COLO668 (cell line): ENCODE measurements around the gene TOP2A.
A peak's percentile ranks its signal among the peaks of the same experiment; 100 is the strongest.

Experiments used
- DNase-seq: peaks from one replicate; lab custom pipeline; 2025; ENCODE audit not compliant: unreplicated experiment; lab: John Stamatoyannopoulos, UW

The TOP2A gene

DNA sequence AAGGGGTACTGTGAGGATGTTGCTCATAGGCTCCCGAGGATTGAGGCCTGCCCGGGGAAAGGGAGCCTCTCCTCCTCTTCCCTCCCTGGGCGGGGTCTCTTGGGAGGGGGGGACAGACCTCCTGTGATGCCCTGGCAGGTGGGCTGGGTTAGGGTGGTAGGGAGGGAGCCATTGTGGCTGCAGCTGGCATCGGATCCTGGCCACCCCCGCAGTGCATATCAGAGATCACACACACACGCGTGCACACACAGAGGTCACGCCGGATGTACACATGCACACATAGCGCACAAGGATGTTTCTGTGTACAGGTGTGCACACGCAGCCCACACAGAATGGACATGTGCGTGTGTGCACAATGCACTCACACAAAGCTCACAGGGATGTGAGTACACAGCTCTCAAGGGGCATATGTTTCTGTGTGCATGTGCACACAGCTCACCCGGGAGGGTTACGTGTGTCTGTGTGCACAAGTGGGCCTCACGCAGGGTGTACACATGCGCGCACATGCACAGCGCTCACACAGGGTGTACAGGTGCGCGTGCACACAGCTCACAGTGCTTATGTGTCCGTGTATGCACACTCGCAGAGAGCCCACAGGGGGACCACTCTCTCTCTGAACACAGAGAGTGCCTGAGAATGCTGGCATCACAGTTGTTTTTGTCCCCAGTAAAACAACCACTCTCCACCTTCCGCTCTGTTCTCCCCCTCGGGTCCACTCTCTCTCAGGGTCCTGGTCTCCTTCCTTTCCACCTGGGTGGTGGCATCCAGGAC lies 55.6 kb downstream of the TOP2A start:
- no peak for DNase-seq

DNA sequence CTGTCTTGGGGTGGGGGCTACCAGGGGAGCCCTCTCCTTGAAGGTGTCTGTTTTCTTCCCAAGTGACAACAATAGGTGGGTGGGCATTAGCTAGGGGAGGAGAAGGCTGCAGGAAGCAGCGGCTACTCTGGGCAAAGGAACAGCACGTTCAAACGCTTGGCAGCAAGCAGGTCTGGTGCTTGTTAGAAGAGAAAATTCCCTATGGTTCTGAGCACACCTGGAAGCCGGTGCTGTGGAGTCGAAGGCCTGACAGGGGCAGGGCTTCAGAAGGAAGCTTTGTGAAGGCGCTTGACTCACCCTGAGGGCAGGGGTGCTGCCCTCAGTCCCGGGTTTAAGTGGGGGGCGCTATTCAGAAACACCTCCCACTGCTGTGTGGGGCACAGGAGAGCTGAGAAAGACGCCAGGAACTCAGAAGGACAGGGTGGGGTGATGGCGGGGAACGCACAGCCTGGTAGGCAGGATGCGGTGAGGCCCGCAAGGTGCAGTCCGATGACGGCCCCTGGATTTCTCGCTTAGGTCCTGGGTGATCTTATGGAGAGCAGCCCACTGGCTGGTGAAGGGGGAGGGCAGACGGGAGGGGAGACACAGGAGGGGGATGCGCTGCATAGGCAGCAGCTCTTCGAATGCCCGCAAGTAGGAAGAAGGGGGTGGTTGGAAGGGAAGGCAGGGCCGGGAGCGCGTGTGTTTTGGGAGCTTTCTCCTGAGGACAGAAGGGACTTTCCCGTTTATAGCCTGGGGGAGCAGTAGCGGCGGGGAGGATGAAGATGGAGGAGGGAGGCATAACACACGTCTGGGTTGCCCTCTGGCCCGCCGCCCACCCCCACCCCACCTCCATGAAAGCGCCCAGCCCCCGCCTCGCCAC lies 56.4 kb downstream of the TOP2A start:
- DNase-seq, result no peak

DNA sequence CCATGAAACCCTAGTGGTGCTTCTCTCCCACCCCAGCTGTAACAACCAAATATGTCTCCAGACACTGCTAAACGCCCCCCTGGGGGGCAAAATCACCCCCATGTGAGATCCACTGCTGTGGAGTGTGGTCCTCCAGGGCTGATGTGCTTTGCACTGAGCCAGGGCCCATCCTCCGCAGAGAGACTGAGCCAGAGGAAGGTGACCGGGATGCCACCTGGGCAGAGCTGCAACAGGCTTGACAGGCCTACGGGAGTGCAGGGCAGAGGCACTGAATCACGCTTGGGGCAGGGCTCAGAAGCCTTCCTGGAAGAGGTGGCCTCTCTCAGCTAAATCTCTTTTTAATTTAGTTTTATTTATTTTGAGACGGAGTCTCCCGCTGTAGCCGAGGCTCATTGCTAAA lies 57.6 kb downstream of the TOP2A start:
- DNase-seq, result no peak

DNA sequence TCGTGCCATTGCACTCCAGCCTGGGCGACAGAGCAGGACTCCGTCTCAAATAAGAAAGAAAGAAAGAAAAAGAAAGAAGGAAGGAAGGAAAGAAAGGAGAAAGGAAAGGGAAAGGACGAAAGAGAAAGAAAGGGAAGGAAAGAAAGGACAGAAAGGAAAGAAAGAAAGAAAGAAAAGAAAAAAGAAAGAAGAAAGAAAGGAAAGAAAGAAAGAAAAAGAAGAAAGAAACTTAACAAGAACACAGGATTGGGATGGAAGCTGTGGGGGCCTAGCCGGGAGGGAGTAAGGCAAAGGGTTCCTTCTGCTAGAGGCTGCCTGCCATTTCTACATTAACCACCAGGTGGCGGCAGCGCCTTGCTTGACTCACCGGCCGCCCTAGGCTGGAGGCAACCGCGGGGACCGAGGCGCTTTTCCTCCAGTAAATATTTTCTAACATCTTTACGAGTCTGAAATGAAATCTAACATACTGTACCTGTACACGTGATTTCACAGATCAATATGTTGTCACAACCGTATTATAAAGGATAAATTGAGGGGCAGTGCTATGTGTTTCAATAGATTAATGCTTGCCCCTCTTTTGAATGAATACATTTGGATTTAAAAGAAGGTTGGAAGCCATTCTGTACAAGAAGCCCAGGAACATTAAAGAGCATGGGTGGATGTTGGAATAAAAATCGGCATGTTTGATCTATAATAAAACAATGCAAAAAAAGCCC lies 59.2 kb downstream of the TOP2A start:
- peak; percentile 78 for DNase-seq

DNA sequence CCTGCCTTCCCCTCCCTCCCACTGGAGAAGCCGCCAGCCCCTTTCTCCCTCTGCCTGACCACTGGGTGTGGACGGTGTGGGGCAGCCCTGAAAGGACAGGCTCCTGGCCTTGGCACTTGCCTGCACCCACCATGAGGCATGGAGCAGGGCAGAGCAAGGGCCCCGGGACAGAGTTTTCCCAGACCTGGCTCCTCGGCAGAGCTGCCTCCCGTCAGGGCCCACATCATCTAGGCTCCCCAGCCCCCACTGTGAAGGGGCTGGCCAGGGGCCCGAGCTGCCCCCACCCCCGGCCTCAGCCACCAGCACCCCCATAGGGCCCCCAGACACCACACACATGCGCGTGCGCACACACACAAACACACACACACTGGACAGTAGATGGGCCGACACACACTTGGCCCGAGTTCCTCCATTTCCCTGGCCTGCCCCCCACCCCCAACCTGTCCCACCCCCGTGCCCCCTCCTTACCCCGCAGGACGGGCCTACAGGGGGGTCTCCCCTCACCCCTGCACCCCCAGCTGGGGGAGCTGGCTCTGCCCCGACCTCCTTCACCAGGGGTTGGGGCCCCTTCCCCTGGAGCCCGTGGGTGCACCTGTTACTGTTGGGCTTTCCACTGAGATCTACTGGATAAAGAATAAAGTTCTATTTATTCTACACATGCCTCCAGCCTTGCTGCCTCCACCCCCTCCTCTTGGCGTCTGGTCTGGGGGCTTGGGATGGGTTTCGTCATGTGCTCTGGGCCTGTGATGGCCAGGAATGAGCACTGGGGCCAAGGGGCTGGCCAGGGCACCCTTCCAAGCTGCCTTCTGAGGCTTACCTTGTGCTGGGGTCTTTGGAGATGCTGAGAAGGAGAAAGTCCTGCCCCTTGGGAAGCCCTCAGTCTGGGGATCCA lies 60.5 kb downstream of the TOP2A start:
- no peak for DNase-seq

DNA sequence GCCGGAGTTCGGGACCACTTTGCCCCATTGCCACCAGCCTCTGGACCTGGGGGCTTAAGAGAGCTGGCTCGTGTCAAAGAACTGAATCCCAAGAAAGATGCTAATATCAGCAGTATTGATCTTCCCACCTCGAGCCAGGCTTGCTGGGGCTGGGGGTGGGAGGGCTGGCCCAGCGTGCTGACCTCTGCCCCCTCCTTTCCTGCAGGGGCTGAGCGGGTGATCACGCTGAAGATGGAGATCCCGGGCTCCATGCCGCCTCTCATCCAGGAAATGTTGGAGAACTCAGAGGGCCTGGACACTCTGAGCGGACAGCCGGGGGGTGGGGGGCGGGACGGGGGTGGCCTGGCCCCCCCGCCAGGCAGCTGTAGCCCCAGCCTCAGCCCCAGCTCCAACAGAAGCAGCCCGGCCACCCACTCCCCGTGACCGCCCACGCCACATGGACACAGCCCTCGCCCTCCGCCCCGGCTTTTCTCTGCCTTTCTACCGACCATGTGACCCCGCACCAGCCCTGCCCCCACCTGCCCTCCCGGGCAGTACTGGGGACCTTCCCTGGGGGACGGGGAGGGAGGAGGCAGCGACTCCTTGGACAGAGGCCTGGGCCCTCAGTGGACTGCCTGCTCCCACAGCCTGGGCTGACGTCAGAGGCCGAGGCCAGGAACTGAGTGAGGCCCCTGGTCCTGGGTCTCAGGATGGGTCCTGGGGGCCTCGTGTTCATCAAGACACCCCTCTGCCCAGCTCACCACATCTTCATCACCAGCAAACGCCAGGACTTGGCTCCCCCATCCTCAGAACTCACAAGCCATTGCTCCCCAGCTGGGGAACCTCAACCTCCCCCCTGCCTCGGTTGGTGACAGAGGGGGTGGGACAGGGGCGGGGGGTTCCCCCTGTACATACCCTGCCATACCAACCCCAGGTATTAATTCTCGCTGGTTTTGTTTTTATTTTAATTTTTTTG lies 61.6 kb downstream of the TOP2A start:
- no peak for DNase-seq

DNA sequence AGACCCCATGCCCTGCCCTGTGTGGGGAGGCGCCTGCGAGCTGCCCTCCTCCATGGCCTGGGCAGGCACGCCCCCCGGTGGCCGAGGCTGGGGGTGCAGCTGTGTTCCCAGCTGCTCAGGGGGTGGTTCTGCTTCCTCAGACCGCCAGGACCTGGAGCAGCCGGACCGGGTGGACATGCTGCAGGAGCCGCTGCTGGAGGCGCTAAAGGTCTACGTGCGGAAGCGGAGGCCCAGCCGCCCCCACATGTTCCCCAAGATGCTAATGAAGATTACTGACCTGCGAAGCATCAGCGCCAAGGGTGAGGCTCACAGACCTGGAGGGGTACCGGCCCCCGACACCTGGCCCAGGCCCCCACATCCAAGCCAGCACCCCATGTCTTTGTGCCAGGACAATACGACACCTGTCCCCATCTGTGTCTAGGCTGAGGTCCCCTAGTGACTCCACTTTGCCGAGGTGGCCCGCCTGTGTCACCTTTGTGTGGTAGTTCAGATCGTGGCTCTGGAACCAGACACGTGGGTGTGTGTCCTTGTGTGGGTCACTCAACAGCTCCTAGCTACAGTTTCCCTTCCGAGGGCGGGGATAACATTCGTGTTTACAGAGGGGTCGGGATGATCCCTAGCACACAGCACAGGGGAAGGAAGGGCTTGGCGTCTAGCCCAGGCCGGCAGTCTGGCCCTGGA lies 62.4 kb downstream of the TOP2A start:
- DNase-seq, result peak; percentile 39

DNA sequence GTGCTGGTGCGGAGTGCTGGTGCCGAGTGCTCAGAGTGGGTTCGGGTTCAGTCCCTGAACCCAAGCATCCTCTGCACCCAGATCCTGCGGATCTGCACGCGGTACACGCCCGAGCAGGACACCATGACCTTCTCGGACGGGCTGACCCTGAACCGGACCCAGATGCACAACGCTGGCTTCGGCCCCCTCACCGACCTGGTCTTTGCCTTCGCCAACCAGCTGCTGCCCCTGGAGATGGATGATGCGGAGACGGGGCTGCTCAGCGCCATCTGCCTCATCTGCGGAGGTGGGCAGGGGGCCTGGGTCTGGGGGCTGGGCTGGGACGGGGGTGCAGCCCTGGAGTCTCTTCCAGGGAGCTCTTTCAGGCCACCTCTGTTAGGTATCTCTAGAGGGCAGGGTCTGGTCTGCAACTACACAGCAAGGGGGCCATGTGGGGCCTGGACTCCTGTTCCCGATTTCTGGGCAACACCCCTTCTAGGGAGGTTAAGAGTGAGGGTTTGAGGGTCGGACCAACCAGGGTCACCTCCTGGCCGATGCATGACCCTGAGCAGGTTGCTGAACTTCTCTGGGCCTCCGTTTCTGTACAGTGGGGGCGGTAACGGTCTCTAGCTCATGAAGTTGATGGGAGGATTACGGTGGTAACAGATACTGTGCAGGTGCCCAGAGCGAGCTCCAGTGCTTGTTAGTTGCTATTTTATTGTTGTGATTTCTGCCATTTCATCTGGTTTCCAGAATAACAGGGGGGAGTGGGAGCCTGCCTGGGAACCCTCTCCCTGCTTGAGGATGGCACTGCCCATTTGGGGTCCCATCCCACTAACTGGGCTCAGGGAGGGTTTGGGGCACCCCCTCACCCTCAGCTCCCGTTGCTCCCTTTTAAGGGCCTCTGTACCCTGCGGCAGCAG lies 63.2 kb downstream of the TOP2A start:
- DNase-seq, result no peak

DNA sequence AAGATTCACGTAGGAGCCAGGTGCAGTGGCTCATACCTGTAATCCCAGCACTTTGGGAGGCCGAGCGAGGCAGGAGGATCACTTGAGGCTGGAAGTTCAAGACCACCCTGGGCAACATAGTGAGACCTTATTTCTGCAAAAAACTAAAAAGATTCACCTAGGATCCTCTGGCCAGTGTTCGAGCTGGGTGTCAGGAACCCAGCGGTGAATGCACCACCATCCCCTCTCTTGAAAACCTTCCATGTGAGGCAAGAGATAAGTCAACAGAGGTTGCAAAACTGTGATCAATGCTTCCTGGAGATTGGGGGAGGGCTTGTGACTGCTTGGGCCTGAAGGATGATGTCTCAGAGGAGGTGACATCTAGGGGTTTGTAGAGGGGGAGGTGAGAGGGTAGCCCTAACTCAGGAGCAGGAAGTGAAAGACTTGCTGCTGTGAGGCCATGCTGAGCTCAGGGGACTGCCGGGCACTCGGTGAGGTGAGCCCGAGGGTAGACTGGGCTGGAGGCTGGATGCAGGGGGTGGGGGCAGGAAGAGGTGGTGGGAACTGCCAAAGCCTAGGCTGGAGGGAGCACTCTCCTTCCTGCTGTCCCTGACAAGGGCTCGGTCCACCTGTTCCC lies 64.8 kb downstream of the TOP2A start:
- DNase-seq, result no peak

DNA sequence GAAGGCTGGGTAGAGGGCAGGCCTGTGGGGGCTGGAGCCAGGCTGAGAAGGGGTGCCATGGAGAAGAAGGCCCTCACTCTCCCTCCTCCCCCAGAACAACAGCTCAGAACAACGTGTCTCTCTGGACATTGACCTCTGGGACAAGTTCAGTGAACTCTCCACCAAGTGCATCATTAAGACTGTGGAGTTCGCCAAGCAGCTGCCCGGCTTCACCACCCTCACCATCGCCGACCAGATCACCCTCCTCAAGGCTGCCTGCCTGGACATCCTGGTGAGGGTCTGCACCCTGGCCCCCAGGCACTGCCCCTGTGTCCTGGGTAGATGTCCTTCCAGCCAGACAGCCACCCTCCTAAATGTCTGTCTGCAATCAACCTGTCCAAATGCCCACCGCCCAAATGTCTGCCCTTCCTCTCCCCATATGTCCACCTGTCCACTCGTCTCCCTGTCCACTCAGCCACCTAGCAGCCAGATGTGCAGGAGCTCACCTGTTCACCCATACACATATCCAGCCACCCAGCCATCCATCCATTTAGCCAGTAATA lies 65.4 kb downstream of the TOP2A start:
- no peak for DNase-seq

DNA sequence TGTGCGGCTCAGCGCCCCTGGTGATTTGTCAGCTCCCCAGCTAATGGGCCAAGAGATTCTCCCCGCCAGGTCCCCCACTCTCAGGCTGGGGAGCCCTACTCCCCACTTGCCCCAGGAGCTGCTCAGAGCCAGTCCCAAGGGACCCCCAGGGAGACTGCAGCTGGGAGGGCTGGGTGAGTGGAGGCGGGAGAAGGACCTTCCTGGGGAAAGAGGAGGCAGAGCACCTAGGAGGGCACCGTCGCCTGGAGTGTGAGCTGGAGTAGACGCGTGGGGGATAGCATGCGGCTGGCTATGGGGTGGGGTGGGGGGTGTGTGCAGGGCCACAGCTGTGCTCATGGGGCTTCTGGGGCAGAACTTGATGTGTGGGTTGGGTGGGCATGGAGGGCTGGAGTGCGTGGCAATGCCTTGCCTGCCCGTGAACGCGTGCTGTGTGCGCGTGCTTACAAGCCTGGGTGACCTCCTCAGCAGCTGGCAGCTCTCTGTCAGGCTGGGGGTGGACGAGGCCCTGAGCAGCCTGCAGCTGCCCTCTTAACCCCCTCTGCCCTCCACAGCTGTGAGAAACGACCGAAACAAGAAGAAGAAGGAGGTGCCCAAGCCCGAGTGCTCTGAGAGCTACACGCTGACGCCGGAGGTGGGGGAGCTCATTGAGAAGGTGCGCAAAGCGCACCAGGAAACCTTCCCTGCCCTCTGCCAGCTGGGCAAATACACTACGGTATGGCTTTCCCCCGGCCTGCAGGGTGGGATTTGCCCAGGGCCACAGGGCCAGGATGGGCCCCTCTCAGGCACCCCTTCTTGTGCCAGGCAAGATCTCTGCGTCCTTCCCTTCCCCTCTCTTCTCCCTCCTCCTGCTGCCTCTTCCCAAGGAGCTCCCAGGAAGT lies 66.1 kb downstream of the TOP2A start:
- no peak for DNase-seq

DNA sequence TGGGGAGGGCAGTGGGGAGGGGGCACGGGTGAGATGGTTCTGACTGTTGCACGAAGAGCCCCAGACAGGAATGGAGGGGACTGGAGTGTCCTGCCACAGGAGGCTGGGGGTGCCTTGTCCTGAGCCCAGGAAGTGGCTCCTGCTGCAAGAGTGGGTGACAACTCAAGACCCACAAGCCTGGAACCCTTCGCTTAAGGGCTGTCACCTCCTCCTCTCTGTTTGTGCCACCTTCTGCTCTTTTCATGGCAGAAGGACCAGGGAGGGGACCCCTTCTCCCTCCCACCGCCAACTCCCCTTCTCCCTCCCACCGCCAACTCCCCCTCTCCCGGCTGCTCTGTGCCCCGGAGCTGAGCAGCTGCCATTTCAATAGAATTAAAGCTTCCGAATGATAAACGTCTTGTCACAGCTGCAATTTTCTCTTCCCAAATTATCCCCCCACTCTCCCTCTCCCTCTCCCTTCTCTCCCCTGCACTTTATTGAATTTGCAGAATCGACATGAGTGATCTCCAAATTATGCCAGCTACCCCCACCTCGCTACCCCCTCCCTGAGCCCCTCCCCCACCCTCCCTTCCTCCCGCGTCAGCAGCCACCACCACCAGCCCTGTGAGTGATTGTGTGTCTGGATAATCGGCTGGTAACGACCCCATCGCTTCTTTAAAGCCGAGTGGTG lies 66.9 kb downstream of the TOP2A start:
- no peak for DNase-seq

DNA sequence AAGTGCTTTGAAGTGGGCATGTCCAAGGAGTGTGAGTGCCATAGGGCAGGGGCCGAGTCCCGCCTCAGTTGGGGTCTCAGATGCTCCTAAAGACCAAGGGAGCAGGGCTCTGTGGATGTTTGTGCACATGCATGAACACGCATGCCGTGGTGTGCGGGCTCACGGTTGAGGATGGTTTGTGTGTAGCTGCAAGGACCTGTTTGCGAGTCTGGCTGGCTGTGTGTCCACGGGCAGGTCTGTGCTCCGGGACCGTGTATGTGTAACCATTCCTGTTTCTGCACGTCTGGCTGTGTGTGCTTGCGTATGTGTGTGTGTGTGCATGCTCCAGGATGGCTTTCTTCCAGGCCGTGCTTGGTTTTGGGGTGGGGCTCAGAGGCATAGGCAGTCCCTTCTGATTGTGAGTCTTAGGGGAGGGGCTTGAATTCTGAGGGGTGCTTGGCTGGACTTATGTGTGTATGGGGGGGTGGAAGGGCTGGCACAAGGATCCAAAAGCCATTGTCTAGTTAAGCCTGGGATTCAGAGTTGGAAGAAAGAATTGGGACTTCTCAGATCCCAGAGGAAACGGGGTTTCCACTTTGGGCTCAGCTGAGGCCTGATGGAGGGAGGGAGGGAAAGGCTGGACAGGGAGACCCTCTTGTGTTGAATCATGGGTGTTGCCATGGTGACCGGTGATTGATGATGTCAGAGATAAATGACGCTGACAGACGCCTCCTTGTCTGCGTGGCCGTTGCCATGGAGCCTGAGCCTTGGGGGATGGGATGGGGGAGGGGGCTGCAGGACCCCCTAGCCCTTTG lies 67.6 kb downstream of the TOP2A start:
- no peak for DNase-seq

DNA sequence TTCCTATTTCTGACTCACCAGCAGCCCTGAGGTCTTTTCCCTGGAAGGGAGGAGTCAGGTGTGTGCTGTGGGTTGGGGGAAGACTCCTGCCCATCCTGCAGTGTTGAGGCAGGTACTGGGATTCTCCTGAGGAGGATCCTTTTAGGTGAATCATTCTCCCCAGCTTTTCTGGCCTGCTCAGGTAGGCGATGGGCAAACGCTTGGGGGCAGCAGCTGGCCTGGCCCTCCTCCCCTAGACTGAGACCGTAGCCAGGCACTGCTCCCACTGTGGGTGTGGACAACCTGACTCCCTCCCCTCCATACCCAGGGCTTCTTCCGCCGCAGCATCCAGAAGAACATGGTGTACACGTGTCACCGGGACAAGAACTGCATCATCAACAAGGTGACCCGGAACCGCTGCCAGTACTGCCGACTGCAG lies 68.2 kb downstream of the TOP2A start:
- no peak for DNase-seq
